GM12878 (cell line): ENCODE data around the gene LRRFIP2. TPM values are rescaled to one million over a fixed set of nuclear protein-coding genes. Genes with fewer than 3 reads are reported as not detected.

Source experiments
- CBFB ChIP-seq: IDR thresholded peaks from 2 replicates; pipeline ENCODE4 v1.6.1; 2016; ENCODE audit warnings: antibody characterized with exemption, low read depth
- CREM ChIP-seq: IDR thresholded peaks from 2 replicates; pipeline ENCODE4 v1.6.1; 2014; ENCODE audit warnings: antibody characterized with exemption, low read depth
- IRF5 ChIP-seq: fragments of 450-650 bp; IDR thresholded peaks from 2 replicates; pipeline ENCODE4 v1.6.1; 2017; ENCODE audit warnings: borderline replicate concordance
- NFXL1 ChIP-seq: fragments of 450-650 bp; IDR thresholded peaks from 2 replicates; pipeline ENCODE4 v1.6.1; 2017; ENCODE audit warnings: antibody characterized with exemption, mild to moderate bottlenecking, borderline replicate concordance
- NR2F1 ChIP-seq: fragments of 450-650 bp; conservative IDR thresholded peaks from 2 replicates; pipeline ENCODE4 v1.6.1; 2017; ENCODE audit warnings: mild to moderate bottlenecking
- TCF12 ChIP-seq: IDR thresholded peaks from 2 replicates; pipeline ENCODE4 v1.6.1; 2011; ENCODE audit warnings: low read depth, mild to moderate bottlenecking, low read length
- ZBTB11 ChIP-seq: fragments of 450-650 bp; formaldehyde crosslinking; IDR thresholded peaks from 2 replicates; pipeline ENCODE4 v1.5.0; 2022; ENCODE audit warnings: mild to moderate bottlenecking, missing genetic modification characterization
- ZNF622 ChIP-seq: fragments of 450-650 bp; IDR thresholded peaks from 2 replicates; pipeline ENCODE4 v1.6.1; 2017; ENCODE audit warnings: mild to moderate bottlenecking, inconsistent platforms
- polyA plus RNA-seq, 11 experiments: library from polyadenylated mRNA; depleted of rRNA in 4 of 11; unstranded in 6 of 11; stranded (reverse) in 5 of 11; fragments of >200 nt; fragmentation: Nextera tagmentation in 4 of 11; fragmentation: Illumina TruSeq in 1 of 11; extraction: Ambion mirVana in 4 of 11; extraction: Trizol in 1 of 11; gene quantifications; 1 replicate in 1 of 11; 2 replicates in 10 of 11; pipeline versions ENCODE4 v1.2.1 to v1.2.3, GENCODE V29; 2011 to 2016; ENCODE audit warnings: inconsistent platforms in 2 of 11, missing spikeins in 2 of 11, low read depth in 1 of 11
- total RNA-seq, 4 experiments: library from RNA; depleted of rRNA in 3 of 4; stranded (reverse); fragments of >200 nt in 3 of 4; fragmentation: Illumina TruSeq in 1 of 4; extraction: Trizol in 1 of 4; gene quantifications; 2 replicates each; pipeline versions ENCODE4 v1.2.1 to v1.2.3, GENCODE V29; 2013 to 2021
- TF ChIP-seq, protein P1 (sequence below): IDR thresholded peaks from 2 replicates; pipeline ENCODE4 v1.6.1; 2012; ENCODE audit warnings: improper control_type of control experiment, low read depth, low read length; ENCODE audit not compliant: insufficient replicate concordance

Gene LRRFIP2
- total and polyA plus RNA-seq, 10 of the 15 experiments (the other 5 are each of a cell fraction or from before 2014, with no cell fraction given) = 9.7 to 46.9 (median 38.1) TPM

DNA sequence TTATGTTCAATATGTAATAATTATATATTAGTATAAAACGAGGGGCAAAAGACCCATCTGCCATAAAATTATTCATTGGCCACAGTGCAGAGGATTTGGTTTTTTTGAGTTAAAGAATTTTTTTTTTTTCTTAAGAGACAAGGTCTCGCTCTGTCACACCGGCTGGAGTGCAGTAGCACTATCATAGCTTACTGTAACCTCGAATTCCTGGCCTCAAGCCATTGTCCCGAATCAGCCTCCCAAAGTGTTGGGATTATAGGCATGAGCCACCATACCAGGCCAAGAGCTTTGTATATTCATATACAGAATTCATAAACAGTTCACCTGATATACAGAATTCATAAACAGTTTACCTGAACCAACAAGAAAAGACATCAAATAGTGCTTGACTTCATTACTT lies 20.2 kb upstream of the LRRFIP2 start (continued):
- TF ChIP-seq ZBTB11 (no peak), NFXL1 (no peak), ZNF622 (no peak), NR2F1 (no peak), TCF12 (no peak), IRF5 (no peak), CREM (no peak), CBFB (no peak)
- TF ChIP-seq, protein P1, sequence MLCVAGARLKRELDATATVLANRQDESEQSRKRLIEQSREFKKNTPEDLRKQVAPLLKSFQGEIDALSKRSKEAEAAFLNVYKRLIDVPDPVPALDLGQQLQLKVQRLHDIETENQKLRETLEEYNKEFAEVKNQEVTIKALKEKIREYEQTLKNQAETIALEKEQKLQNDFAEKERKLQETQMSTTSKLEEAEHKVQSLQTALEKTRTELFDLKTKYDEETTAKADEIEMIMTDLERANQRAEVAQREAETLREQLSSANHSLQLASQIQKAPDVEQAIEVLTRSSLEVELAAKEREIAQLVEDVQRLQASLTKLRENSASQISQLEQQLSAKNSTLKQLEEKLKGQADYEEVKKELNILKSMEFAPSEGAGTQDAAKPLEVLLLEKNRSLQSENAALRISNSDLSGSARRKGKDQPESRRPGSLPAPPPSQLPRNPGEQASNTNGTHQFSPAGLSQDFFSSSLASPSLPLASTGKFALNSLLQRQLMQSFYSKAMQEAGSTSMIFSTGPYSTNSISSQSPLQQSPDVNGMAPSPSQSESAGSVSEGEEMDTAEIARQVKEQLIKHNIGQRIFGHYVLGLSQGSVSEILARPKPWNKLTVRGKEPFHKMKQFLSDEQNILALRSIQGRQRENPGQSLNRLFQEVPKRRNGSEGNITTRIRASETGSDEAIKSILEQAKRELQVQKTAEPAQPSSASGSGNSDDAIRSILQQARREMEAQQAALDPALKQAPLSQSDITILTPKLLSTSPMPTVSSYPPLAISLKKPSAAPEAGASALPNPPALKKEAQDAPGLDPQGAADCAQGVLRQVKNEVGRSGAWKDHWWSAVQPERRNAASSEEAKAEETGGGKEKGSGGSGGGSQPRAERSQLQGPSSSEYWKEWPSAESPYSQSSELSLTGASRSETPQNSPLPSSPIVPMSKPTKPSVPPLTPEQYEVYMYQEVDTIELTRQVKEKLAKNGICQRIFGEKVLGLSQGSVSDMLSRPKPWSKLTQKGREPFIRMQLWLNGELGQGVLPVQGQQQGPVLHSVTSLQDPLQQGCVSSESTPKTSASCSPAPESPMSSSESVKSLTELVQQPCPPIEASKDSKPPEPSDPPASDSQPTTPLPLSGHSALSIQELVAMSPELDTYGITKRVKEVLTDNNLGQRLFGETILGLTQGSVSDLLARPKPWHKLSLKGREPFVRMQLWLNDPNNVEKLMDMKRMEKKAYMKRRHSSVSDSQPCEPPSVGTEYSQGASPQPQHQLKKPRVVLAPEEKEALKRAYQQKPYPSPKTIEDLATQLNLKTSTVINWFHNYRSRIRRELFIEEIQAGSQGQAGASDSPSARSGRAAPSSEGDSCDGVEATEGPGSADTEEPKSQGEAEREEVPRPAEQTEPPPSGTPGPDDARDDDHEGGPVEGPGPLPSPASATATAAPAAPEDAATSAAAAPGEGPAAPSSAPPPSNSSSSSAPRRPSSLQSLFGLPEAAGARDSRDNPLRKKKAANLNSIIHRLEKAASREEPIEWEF = no peak
